GM19193 (cell line): ENCODE results near the gene FHOD3.

Experiments used
- POLR2A ChIP-seq: IDR thresholded peaks from 4 replicates; pipeline ENCODE4 v1.6.1; 2011; ENCODE audit not compliant: insufficient read depth, insufficient read length; ENCODE audit errors: extremely low read depth

The FHOD3 gene

DNA sequence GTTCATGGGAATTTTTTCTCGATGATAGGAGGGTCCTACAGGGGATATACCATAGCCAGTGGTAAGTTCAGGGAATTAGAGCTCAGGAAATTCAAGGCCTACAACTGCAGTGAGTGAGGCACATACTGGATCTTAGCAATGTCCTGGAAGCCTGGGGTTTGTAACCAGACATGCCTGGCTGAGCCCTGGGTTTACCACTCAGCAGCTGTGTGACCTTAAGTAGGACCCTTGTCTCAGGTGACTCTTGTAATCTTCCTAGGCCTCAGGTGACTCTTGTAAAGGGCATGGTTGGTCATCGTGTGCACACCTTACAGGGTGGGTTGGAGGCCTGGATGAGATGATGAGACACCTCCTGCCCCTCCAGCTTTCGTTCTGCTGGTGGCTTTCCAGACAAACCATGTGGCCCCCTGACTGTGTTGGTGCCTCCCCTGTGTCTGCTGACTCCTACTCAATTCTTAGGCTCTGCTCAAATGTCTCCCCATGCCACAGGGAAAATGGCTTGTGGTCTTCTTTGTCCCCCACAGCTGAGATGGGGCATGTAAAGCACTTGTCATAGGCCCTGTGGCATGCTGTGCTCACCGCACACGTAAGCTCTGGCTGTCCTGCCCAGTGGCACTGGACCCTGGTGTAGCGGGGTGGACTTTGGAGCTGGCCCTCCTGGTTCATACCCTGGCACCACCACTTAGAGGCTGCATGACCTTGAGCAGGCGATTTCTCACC is 94.1 kb downstream of the FHOD3 start:
- TF ChIP-seq POLR2A = no peak

DNA sequence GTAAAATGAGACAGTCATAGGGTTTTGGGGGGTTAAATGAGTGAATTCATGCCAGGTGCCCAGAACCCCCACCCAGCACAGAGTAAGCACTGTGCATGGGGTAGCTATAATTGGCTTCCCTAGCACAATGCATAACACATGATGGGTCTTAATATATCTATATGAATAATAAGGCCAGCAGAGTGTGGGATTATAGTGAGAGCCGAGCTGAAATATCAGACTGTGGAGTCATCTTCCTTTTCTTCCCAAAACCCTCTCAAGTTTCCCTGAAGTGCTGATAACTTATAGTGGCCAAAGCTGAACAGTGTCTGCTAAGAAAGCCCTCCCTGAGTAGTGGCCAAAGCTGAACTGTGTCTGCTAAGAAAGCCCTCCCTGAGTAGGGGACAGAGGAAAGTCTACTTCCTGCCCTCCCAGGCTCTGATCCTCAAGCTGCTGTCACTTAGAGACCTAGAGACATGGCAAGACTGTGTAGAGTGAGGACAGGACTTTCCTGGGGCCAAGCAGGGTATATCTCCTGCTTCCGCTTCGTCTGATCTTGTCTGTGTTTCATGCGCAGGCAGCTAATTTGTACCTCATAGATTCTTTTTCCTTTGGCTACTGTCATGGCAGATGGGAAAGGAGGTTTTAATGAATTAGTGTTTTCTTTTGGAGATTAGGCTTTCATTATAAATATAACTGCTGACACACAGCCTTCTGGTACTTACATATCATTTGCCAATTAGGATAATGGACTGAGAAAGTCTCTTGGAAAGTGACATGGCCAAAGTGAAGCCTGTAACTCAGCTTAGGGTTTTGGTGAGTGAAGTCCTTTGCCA is 94.9 kb downstream of the FHOD3 start:
- TF ChIP-seq POLR2A = no peak

DNA sequence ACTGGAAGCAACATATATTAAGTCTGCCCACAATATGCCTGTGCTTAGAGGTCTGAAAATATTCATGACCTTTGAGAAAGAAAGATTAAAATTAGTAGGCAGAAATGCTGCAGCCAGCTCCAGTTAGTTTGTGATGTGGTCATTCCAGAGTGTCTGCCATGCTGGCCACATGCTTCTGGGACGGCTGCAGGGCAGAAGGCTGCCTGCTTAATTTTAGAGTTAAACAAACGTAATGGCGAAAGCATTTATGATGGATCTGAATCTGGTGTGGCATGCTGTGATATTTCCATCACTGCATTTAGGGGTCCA is 95.4 kb downstream of the FHOD3 start:
- TF ChIP-seq POLR2A = no peak

DNA sequence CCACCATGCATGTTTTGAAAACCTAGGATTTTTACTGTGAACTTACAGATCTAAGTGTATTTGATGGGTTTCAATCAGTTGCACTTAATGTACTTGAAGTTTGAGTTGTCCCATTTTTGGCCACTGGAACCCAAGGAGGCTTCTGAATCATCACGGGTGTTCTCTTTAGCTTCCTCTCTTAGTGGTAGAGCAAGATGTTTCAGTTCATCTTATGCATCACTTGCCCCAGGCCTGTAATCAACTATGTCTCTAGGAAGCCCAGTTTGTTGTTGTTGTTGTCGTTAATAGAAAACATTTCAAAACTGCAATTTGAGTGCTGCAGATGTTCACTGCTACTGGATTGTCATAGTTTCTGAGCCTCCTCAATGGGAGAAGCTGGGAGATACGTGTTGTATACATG is 97.0 kb downstream of the FHOD3 start:
- TF ChIP-seq POLR2A = no peak

DNA sequence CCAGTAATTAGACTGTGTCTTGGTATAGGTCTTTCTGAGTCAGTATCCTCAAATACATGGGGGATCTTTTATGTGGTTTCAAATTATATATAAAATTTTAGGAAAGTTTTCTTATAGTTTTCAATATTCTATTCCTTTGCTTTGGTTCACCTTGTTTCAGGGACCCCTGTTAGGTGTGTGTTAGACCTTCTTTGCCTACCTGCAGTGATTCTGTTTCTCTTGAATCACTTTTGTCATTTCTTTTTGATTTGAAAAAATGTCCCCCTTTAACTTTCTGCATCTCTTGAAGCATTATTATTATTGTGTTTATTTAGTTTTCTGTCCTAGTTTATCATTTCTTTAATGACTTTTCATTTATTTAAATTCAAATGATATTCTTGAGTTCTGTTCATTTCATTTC is 98.7 kb downstream of the FHOD3 start:
- TF ChIP-seq POLR2A = no peak

DNA sequence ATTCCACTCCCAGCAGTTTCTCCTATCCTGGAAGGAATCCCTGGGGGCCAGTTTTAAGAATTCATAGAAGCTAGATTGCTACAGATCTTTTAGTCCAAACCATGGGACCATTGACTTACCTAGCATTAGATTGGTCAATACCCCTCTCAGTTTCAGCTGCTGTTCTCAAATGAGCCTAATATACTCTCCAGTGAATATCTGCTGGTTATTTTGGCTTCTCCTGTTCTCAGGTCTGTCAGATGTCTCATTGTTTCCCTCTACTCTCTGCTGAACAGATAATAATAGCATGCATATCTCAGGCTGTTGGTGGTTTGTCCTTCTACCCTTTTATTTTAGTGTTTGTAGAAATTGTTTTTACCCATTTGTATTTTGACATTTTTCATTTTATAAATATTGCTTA is 99.5 kb downstream of the FHOD3 start:
- TF ChIP-seq POLR2A = no peak

DNA sequence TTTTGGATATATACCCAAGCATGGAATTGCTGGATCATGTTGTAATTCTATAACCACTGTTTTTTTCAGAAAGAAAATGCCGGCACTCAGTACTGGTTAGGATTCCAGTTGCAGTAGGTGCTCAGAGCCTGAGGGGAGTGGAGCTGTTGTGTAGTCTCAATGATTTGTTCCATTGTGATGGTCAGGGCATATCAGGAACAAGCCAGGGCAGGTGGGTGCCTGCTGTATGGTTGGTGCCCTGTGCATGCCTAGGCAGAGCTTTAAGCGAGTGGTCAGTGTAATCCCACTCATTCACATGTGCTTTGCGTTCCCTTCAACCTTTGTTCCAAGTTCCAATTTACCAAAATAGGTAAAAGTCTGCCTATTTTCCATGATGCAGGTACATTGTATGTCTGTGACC is 100.9 kb downstream of the FHOD3 start:
- TF ChIP-seq POLR2A = no peak

DNA sequence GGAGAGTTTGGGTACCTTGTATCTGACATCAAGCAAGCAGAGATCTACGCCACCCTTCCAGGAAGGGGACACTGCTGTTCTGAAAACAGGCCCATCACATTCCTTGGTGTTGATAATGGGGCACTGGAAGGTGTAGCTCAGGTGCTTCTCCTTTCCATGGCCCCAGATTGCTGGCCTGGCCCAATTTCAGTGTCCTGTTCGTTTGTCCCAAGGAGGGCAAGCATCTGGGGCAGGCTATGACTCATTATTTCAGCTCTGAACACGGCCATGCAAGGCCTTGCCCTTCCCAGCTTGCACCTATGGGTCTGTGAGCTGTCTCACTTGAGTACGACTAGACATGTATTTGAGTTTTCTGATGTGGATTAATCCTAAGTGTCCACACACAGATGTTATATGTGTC is 101.5 kb downstream of the FHOD3 start:
- no peak for TF ChIP-seq POLR2A

DNA sequence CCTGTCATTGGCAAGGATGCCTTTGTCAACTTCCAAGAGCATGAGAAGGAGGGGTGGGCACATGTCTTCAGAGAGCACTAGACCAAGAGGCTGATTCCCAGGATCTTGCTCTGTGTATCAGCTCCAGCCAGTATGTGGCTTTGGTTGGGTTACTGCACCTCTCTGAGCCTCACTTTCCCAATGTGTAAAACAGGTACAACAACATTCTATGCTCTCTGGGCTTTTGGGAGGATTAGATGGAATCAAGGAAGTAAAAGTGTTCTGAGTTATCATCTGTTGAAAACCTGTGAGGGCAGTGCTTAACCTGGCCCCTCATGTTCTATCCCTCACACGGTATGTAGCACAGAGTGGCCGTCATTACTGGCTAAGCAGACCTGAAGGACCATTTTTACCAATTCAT is 103.9 kb downstream of the FHOD3 start:
- TF ChIP-seq POLR2A = no peak

DNA sequence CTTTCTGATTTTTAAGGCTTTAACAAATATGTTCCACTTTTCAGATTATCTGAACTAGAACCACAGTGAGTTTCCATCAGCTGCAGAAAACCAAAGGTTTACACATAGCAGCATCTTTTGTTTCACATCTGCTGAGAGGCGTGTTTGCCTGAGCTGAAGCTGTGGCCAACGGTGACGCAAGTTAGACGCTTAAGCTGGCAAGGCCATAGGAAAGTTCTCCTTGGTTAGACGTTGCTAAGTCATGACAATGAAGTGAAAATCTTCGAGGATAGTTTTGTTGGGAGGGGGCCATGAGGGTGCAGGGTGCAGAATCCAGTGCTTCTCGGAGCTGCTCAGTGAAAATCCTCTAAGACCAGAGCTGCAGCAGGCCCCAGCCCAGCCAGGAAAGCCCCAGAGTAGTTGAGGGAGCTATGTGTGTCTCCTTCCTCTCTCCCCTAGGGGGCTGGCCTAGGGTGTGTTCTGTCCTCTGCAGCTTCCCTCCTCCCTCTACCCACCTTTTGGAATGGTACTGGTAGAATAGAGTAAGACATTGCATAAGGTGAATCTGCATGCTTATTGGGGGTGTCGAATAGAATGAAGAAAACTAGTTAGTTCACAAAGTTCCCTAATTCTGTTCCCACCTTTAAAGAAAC is 105.4 kb downstream of the FHOD3 start:
- no peak for TF ChIP-seq POLR2A

DNA sequence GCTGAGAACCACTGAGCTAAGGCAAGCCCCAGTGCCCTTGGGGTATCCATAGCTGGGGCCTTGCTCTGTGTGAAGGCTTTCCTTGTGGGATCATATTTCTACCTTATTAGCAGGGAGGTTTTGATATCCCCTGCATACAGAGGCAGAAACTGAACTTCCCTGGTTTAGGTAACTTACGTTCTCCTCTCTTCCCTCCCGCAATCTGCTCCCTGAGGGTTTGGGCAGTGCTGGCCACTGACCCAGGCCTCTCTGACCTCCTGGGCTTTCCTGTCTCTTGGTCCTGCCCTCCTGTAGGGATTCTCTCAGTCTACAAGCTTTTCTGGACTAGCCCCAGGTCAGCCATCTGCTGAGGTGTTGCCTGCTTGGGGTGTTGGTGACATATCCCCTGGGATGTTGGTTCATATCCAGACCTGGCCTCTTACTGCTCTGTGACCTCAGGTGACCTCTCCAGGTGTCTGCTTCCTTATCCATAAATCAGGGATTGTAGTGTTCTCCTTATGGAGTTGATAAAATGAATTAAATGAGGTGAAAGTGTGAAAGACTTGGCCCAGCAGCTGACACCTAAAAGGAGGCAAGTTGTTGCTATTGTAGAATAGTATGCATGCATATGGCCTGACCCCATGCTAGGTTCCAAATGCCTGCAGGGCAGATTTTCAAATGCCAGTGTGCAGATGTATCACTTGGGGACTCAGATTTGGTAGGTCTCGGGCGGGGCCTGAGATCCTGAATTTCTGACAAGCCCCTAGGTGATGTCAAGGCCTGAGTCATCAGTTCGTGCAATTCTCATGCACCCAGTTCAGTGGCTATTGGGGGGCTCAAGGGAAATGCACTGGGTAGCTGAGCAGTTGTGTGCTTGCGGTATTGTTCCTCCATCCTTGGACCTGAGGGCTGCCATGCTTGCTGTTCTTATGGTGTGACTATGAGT is 106.6 kb downstream of the FHOD3 start:
- TF ChIP-seq POLR2A = no peak

DNA sequence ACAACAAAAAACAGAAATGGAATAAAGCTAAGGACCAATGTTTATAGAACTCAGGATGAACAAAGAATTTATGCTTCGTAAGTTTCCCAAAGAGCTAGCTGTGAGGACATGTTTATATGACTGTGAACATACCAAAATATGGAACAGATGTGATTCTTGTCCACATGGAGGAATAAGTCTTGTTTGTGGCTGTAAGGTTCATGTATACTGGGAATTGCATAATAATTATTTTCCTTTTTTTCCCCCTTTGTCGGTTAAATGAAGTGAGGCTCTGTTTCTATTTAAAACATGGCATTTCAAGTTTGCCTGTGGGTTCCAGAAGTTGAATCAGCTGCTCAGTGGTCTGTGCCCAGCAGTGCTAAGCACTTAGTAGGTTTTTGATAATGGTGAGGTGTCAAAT is 108.1 kb downstream of the FHOD3 start:
- TF ChIP-seq POLR2A = no peak

DNA sequence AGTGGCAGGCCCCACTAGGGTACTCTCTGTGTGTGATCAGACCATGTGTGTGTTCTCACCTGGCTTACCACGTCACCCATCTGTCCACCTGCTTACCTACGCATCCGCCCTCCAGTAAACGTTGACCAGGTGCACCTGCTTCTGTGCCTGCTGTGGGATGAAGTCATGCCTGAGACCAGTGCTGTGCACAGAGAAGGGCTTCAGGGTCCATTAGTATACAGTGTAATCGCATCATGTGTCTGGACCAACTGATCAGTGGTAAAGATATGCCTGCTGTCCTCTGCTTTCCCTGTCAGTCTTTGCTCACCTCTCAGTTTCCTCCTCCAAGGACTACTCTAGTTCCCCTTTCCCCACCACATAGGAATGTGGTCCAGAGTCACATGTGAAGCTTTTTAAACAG is 109.3 kb downstream of the FHOD3 start:
- TF ChIP-seq POLR2A = no peak

DNA sequence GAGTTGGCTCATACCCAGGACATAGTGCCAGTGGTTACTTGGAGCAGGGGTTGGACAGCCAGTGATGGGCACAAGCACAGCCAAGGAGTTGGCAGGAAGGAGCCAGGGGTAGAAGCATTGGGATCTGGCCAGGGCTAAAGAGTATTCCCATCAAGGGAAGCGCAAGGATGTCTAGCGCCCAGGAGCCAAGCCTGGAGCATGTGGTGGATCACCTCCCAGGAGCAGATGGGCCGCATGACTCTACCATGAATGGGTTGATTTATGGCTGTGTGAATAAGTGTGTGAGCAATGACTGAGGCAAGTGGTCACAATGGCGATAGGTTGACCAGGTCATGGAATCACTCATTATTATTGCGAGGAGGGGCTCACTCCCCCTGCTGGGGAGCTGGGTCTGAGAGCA is 111.1 kb downstream of the FHOD3 start:
- TF ChIP-seq POLR2A = no peak

DNA sequence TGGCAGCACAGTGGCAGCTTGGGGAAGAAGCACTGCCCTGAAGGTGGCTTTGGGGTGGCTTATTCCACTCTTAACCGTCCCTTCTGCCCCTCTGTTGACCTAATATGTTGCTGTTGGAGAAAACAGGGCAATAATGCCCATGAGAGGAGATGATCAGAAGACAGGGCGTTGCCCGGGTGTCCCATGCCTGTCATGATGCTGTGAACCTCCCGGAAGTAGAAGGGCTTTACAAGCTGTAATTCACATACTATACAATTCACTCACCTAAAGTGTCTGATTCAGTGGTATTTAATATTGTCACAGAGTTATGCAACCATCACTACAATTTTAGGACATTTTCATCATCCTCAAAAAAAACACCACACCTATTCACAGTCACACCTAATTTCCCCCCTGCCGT is 112.3 kb downstream of the FHOD3 start:
- no peak for TF ChIP-seq POLR2A
